Nephron (organoid): ENCODE data around the gene LRRC74A.
A peak's percentile ranks its signal among the peaks of the same experiment; 100 is the strongest.
"Not testable (repeated sequence)": the region's sequence is repeated elsewhere in the genome, so short reads cannot be mapped to it uniquely, and the experiment has no call there.

Experiments used
- H3K27ac Mint-ChIP-seq, 3 experiments: 2 replicates each; pipeline ENCODE4 v1.8.0; 2020; ENCODE audit warnings: mixed read lengths in 3 of 3, mild to moderate bottlenecking in 2 of 3, moderate library complexity in 1 of 3
- H3K27me3 Mint-ChIP-seq: 2 replicates; pipeline ENCODE4 v1.8.0; 2021; ENCODE audit warnings: low read depth, mild to moderate bottlenecking, moderate library complexity, mixed read lengths
- H3K36me3 Mint-ChIP-seq: 2 replicates; pipeline ENCODE4 v1.8.0; 2020; ENCODE audit warnings: low read depth, mixed read lengths
- H3K4me1 Mint-ChIP-seq: 2 replicates; pipeline ENCODE4 v1.8.0; 2020; ENCODE audit warnings: mixed read lengths
- H3K4me3 Mint-ChIP-seq, 3 experiments: 2 replicates each; pipeline ENCODE4 v1.8.0; 2020; ENCODE audit warnings: mild to moderate bottlenecking in 3 of 3, mixed read lengths in 3 of 3, moderate library complexity in 2 of 3
- H3K9me3 Mint-ChIP-seq: 2 replicates; pipeline ENCODE4 v1.8.0; 2020; ENCODE audit warnings: mixed read lengths
- TF ChIP-seq, protein P1 (sequence below), 3 experiments: fragments of 200-600 bp; sonication (generic); IDR thresholded peaks; one replicate each; pipeline ENCODE4 v1.5.0; 2021; ENCODE audit warnings: antibody characterized with exemption in 3 of 3; ENCODE audit not compliant: unreplicated experiment in 3 of 3

Gene LRRC74A

GRCh38 chr14:76909266-76909665 lies 83.1 kb downstream of the LRRC74A start:
- peaks cover 17% of the 10 kb centered on the region for H3K4me1 Mint-ChIP-seq
- TF ChIP-seq, protein P1, sequence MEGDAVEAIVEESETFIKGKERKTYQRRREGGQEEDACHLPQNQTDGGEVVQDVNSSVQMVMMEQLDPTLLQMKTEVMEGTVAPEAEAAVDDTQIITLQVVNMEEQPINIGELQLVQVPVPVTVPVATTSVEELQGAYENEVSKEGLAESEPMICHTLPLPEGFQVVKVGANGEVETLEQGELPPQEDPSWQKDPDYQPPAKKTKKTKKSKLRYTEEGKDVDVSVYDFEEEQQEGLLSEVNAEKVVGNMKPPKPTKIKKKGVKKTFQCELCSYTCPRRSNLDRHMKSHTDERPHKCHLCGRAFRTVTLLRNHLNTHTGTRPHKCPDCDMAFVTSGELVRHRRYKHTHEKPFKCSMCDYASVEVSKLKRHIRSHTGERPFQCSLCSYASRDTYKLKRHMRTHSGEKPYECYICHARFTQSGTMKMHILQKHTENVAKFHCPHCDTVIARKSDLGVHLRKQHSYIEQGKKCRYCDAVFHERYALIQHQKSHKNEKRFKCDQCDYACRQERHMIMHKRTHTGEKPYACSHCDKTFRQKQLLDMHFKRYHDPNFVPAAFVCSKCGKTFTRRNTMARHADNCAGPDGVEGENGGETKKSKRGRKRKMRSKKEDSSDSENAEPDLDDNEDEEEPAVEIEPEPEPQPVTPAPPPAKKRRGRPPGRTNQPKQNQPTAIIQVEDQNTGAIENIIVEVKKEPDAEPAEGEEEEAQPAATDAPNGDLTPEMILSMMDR (IDR thresholded peaks at IDR 0.05; ENCODE audit: unreplicated experiment in 3 of 3), result no peak
- H3K9me3 Mint-ChIP-seq, result no peaks in the 10 kb centered on the region
- no peaks in the 10 kb centered on the region for H3K27me3 Mint-ChIP-seq
- H3K36me3 Mint-ChIP-seq, result no peaks in the 10 kb centered on the region
- H3K4me3 Mint-ChIP-seq, result no peak overlapping the region
- no peak overlapping the region for H3K27ac Mint-ChIP-seq

GRCh38 chr14:76910371-76910890 lies 84.2 kb downstream of the LRRC74A start:
- Mint-ChIP-seq H3K27ac (peak overlapping the region in 1 of 3 experiments; percentile 64), H3K4me1 (peaks cover 11% of the 10 kb centered on the region), H3K36me3 (no peaks in the 10 kb centered on the region), H3K4me3 (no peak overlapping the region), H3K9me3 (no peaks in the 10 kb centered on the region), H3K27me3 (no peaks in the 10 kb centered on the region)
- TF ChIP-seq, protein P1 (IDR thresholded peaks at IDR 0.05; ENCODE audit: unreplicated experiment in 3 of 3), result no peak

DNA sequence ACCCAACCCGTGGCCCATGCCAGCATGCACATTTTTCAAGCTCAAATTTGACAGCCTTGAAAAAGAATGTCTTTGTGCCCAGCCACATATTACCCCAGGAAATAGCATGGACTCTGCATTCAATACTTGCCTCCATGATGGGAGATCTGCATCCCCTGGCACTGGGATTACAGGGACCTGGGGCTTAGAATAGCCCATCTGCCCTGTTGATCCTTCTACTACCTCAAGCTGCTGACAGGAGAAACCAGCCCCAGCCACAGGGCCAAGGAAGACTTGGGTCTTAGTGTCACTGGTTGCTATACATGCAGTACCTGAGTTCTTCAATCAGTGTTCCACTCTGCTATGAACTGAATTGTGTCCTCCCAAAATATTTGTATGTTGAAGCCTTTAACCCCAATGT lies 85.3 kb downstream of the LRRC74A start:
- H3K4me3 Mint-ChIP-seq, result no peak overlapping the region
- no peaks in the 10 kb centered on the region for H3K36me3 Mint-ChIP-seq
- TF ChIP-seq, protein P1 (IDR thresholded peaks at IDR 0.05; ENCODE audit: unreplicated experiment in 3 of 3), result no peak
- peak overlapping the region; percentile 7 to 75 (median 65) for H3K27ac Mint-ChIP-seq
- H3K27me3 Mint-ChIP-seq, result peaks cover 4% of the 10 kb centered on the region
- H3K4me1 Mint-ChIP-seq, result peaks cover 19% of the 10 kb centered on the region
- no peaks in the 10 kb centered on the region for H3K9me3 Mint-ChIP-seq

GRCh38 chr14:76914533-76915081 lies 88.4 kb downstream of the LRRC74A start:
- H3K36me3 Mint-ChIP-seq, H3K9me3 Mint-ChIP-seq, H3K27me3 Mint-ChIP-seq: not testable (repeated sequence)
- H3K27ac Mint-ChIP-seq, result peak overlapping the region; percentile 76 to 90 (median 77)
- H3K4me1 Mint-ChIP-seq, result peaks cover 48% of the 10 kb centered on the region
- peak overlapping the region in 1 of 3 experiments; percentile 9 for H3K4me3 Mint-ChIP-seq

DNA sequence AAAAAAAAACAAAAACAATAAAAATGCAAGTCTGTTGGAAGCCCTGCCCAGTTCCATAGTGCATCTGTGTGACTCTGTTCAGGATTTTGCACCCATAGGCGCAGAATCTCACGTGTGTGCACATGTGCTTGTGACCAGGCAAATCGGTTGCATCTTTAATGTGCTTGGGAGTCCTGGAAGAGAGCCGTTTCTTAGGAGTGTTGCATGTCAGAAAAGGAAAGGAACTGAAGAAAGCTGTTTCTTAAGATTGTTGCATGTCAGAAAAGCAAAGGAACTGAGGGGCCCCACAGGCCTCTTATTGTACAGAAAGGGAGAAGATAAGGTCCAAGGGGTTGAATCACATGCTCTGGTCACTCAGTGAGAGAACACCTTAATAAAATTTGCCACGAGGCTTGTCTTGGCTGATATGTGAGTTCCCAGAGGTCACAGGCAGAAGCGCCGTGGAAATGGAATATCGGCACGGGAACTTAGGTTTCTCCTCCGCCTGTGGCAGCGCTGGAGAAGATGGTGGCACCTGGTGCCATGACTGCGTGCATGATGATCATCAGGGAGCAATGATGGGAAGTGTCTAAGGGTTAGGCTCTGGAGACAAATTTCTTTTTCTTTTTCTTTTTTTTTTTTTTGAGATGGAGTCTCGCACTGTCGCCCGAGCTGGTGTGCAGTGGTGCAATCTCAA lies 90.0 kb downstream of the LRRC74A start:
- no peaks in the 10 kb centered on the region for H3K9me3 Mint-ChIP-seq
- H3K4me1 Mint-ChIP-seq, result peaks cover 64% of the 10 kb centered on the region
- no peak overlapping the region for H3K4me3 Mint-ChIP-seq

GRCh38 chr14:76917158-76917596 lies 91.0 kb downstream of the LRRC74A start:
- Mint-ChIP-seq H3K36me3 (no peaks in the 10 kb centered on the region), H3K27ac (peak overlapping the region; percentile 99)

More for the DNA sequence above, 90.0 kb downstream of the LRRC74A start:
- no peaks in the 10 kb centered on the region for H3K36me3 Mint-ChIP-seq
- peaks cover 4% of the 10 kb centered on the region for H3K27me3 Mint-ChIP-seq
- TF ChIP-seq, protein P1 (IDR thresholded peaks at IDR 0.05; ENCODE audit: unreplicated experiment in 3 of 3), result no peak
- peak overlapping the region; percentile 85 to 99 (median 93) for H3K27ac Mint-ChIP-seq

More at GRCh38 chr14:76917158-76917596, 91.0 kb downstream of the LRRC74A start:
- TF ChIP-seq, protein P1 (IDR thresholded peaks at IDR 0.05; ENCODE audit: unreplicated experiment in 3 of 3), result peak; percentile 64 to 73 (median 69)
- H3K27me3 Mint-ChIP-seq, result peaks cover 4% of the 10 kb centered on the region
- H3K9me3 Mint-ChIP-seq, result no peaks in the 10 kb centered on the region
- H3K4me3 Mint-ChIP-seq, result peak overlapping the region in 2 of 3 experiments; percentile 19 to 56
- H3K4me1 Mint-ChIP-seq, result peaks cover 74% of the 10 kb centered on the region
